Keratinocyte (primary cell): ENCODE data around the gene LCMT1. TPM values are rescaled to one million over a fixed set of nuclear protein-coding genes. Genes with fewer than 3 reads are reported as not detected.

Experiments used
- DNase-seq: peaks from one replicate; pipeline ENCODE4 v3.0.0-alpha.2; 2011; ENCODE audit warnings: low read depth, missing footprints, low spot score
- FAIRE-seq: peaks from 2 replicates; lab custom pipeline; 2011; peaks lifted over from hg19 to GRCh38; lab: Jason Lieb, UNC
- H2AFZ ChIP-seq: 2 replicates; pipeline ENCODE4 v1.6.0; 2012; ENCODE audit warnings: low read length, control low read depth, inconsistent platforms; ENCODE audit not compliant: control insufficient read depth
- H3K27ac ChIP-seq: 2 replicates; pipeline ENCODE4 v1.5.1; 2011; ENCODE audit warnings: low read length; ENCODE audit not compliant: control insufficient read depth, insufficient read depth
- H3K27me3 ChIP-seq: 3 replicates; pipeline ENCODE4 v1.6.0; 2011; ENCODE audit warnings: low read length; ENCODE audit not compliant: control insufficient read depth, insufficient read depth; ENCODE audit errors: extremely low read depth
- H3K36me3 ChIP-seq, 2 experiments: 2 replicates in 1 of 2; 3 replicates in 1 of 2; pipeline ENCODE4 v1.5.1; 2011; ENCODE audit warnings: low read length in 2 of 2, mild to moderate bottlenecking in 1 of 2; ENCODE audit not compliant: control insufficient read depth in 2 of 2, insufficient read depth in 2 of 2; ENCODE audit errors: extremely low read depth in 1 of 2
- H3K4me1 ChIP-seq: 3 replicates; pipeline ENCODE4 v1.5.1; 2011; ENCODE audit warnings: low read length; ENCODE audit not compliant: control insufficient read depth, insufficient read depth; ENCODE audit errors: extremely low read depth
- H3K4me2 ChIP-seq: 3 replicates; pipeline ENCODE4 v1.6.0; 2011; ENCODE audit warnings: low read depth, low read length; ENCODE audit not compliant: control insufficient read depth, insufficient read depth; ENCODE audit errors: extremely low read depth
- H3K4me3 ChIP-seq, 3 experiments: fragments of 200-600 bp in 1 of 3; sonication (generic) in 1 of 3; 2 replicates in 2 of 3; 3 replicates in 1 of 3; pipeline ENCODE4 v1.5.1; 2011 to 2016; ENCODE audit warnings: low read length in 3 of 3, mild to moderate bottlenecking in 3 of 3, control low read depth in 2 of 3, inconsistent platforms in 1 of 3, low read depth in 1 of 3, mixed read lengths in 1 of 3, mixed run types in 1 of 3, moderate library complexity in 1 of 3; ENCODE audit not compliant: control insufficient read depth in 2 of 3, insufficient read depth in 2 of 3; ENCODE audit errors: extremely low read depth in 1 of 3
- H3K79me2 ChIP-seq: 2 replicates; pipeline ENCODE4 v1.6.0; 2012; ENCODE audit warnings: low read length; ENCODE audit not compliant: control insufficient read depth, insufficient read depth
- H3K9ac ChIP-seq: 3 replicates; pipeline ENCODE4 v1.6.0; 2011; ENCODE audit warnings: low read length; ENCODE audit not compliant: control insufficient read depth, insufficient read depth; ENCODE audit errors: extremely low read depth
- H3K9me1 ChIP-seq: 3 replicates; pipeline ENCODE4 v1.6.0; 2011; ENCODE audit warnings: low read length; ENCODE audit not compliant: control insufficient read depth, insufficient read depth; ENCODE audit errors: extremely low read depth
- H3K9me3 ChIP-seq: 2 replicates; pipeline ENCODE4 v1.5.1; 2012; ENCODE audit warnings: low read depth, low read length; ENCODE audit not compliant: control insufficient read depth
- H4K20me1 ChIP-seq: 3 replicates; pipeline ENCODE4 v1.6.0; 2011; ENCODE audit warnings: low read length; ENCODE audit not compliant: control insufficient read depth, insufficient read depth; ENCODE audit errors: extremely low read depth
- EZH2 ChIP-seq: IDR thresholded peaks from one replicate; pipeline ENCODE4 v1.6.1; 2012; ENCODE audit warnings: inconsistent platforms, mild to moderate bottlenecking, low read length, moderate library complexity
- dilution Hi-C: fragments of 300-500 bp; cut with MboI; formaldehyde crosslinking; loops from one replicate; pipeline ENCODE4 v1.7.0; 2020; ENCODE audit warnings: low sequenced_read_pairs; ENCODE audit not compliant: extremely low pct_ligation_motif_present
- polyA plus RNA-seq, 5 experiments: library from polyadenylated mRNA; depleted of rRNA in 3 of 5; stranded (reverse) in 3 of 5; stranded (forward) in 1 of 5; unstranded in 1 of 5; fragments of >200 nt; gene quantifications; 1 replicate in 1 of 5; 2 replicates in 3 of 5; 3 replicates in 1 of 5; pipeline versions ENCODE4 v1.2.1 to v1.2.3, GENCODE V29; 2011 to 2012; ENCODE audit warnings: missing spikeins in 2 of 5, low read depth in 1 of 5, low replicate concordance in 1 of 5
- TF ChIP-seq, protein P1 (sequence below), 3 experiments: IDR thresholded peaks in 1 of 3; conservative IDR thresholded peaks in 1 of 3; optimal IDR thresholded peaks in 1 of 3; 2 replicates in 2 of 3; 3 replicates in 1 of 3; pipeline versions ENCODE3 to v1.5.1; 2011; ENCODE audit warnings: low read length in 3 of 3, mild to moderate bottlenecking in 3 of 3, moderate library complexity in 2 of 3, control low read depth in 1 of 3, inconsistent platforms in 1 of 3; ENCODE audit not compliant: insufficient read depth in 2 of 3; ENCODE audit errors: extremely low read depth in 1 of 3

The LCMT1 gene
- polyA plus RNA-seq, 1 donor (not counting 4 experiments of a cell fraction or from before 2014, with no cell fraction given): 30.3 TPM

DNA sequence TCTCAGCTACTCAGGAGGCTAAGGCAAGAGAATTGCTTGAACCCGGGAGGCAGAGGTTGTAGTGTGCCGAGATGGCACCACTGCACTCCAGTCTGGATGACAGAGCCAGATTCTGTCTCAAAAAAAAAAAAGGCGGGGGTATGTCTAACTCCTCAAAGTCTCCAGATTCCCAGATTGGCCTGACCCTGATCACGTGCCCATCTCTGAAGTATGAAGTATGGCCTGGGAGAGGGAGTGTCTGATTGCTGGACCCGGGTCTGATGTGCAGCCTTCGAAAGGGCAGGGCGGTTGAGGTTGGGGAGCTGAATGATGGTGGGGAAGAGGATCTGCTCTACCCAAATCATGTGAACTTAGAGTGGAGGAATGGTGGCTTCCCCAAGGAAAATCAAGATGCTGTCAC, 87.9 kb downstream of the LCMT1 start:
- no peak overlapping the region for H2AFZ ChIP-seq
- H4K20me1 ChIP-seq: no peaks in the 10 kb centered on the region
- no peaks in the 10 kb centered on the region for H3K9me3 ChIP-seq
- H3K4me3 ChIP-seq: no peak overlapping the region
- FAIRE-seq (no peak), DNase-seq (no peak)
- no peaks in the 10 kb centered on the region for H3K36me3 ChIP-seq
- no peaks in the 10 kb centered on the region for H3K9me1 ChIP-seq
- TF ChIP-seq EZH2: no peak
- TF ChIP-seq, protein P1, sequence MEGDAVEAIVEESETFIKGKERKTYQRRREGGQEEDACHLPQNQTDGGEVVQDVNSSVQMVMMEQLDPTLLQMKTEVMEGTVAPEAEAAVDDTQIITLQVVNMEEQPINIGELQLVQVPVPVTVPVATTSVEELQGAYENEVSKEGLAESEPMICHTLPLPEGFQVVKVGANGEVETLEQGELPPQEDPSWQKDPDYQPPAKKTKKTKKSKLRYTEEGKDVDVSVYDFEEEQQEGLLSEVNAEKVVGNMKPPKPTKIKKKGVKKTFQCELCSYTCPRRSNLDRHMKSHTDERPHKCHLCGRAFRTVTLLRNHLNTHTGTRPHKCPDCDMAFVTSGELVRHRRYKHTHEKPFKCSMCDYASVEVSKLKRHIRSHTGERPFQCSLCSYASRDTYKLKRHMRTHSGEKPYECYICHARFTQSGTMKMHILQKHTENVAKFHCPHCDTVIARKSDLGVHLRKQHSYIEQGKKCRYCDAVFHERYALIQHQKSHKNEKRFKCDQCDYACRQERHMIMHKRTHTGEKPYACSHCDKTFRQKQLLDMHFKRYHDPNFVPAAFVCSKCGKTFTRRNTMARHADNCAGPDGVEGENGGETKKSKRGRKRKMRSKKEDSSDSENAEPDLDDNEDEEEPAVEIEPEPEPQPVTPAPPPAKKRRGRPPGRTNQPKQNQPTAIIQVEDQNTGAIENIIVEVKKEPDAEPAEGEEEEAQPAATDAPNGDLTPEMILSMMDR (optimal IDR thresholded peaks at IDR 0.05 in 1 of 3, IDR thresholded peaks at IDR 0.05 in 1 of 3, conservative IDR thresholded peaks at IDR 0.05 in 1 of 3; ENCODE audit: extremely low read depth in 1 of 3, insufficient read depth in 2 of 3, low read length in 3 of 3): no peak
- dilution Hi-C loops: no loop called here
- H3K27ac ChIP-seq: no peak overlapping the region
- no peaks in the 10 kb centered on the region for H3K79me2 ChIP-seq
- no peak overlapping the region for H3K9ac ChIP-seq
- H3K27me3 ChIP-seq: no peaks in the 10 kb centered on the region
- no peak overlapping the region for H3K4me2 ChIP-seq
- no peaks in the 10 kb centered on the region for H3K4me1 ChIP-seq

DNA sequence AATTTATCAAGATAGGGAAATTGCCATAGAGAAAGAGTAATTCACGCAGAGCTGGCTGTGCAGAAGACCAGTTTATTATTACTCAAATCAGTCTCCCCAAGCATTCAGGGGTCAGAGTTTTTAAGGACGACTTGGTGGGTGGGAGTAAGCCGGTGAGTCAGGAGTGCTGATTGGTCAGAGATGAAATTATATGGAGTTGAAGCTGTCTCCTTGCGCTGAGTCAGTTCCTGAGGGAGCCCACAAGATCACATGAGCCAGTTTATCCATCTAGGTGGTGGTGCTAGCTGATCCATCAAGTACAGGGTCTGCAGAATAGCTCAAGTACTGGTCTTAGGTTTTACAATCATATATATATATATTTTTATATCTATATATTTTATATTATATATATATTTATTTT, 99.2 kb downstream of the LCMT1 start:
- TF ChIP-seq, protein P1 (optimal IDR thresholded peaks at IDR 0.05 in 1 of 3, IDR thresholded peaks at IDR 0.05 in 1 of 3, conservative IDR thresholded peaks at IDR 0.05 in 1 of 3; ENCODE audit: extremely low read depth in 1 of 3, insufficient read depth in 2 of 3, low read length in 3 of 3): no peak
- TF ChIP-seq EZH2: no peak
- no peaks in the 10 kb centered on the region for H3K9me1 ChIP-seq
- no peak overlapping the region for H3K4me3 ChIP-seq
- no peak overlapping the region for H3K9ac ChIP-seq
- no peak overlapping the region for H2AFZ ChIP-seq
- H3K27me3 ChIP-seq: no peaks in the 10 kb centered on the region
- no peaks in the 10 kb centered on the region for H3K36me3 ChIP-seq
- dilution Hi-C loops: no loop called here
- no peak overlapping the region for H3K4me2 ChIP-seq
- no peaks in the 10 kb centered on the region for H3K9me3 ChIP-seq
- FAIRE-seq (no peak), DNase-seq (no peak)
- H3K79me2 ChIP-seq: no peaks in the 10 kb centered on the region
- H4K20me1 ChIP-seq: no peaks in the 10 kb centered on the region
- no peak overlapping the region for H3K27ac ChIP-seq
- H3K4me1 ChIP-seq: no peaks in the 10 kb centered on the region
